ENCODE measurements around the gene NCLN.
"Not testable (repeated sequence)": the region's sequence is repeated elsewhere in the genome, so short reads cannot be mapped to it uniquely, and the experiment has no call there.

The NCLN gene

GRCh38 chr19:3167533-3168272 is 18.0 kb upstream of the NCLN start:
- H3K36me3 ChIP-seq (ENCODE audit: insufficient read depth, insufficient read length, low read length) = no peaks in the 10 kb centered on the region
- no peak overlapping the region for H3K4me3 ChIP-seq (ENCODE audit: insufficient read length, low read depth)
- no peaks in the 10 kb centered on the region for H3K9me3 ChIP-seq (ENCODE audit: insufficient read depth, low read length)
- peaks cover 4% of the 10 kb centered on the region for H3K4me1 ChIP-seq (ENCODE audit: insufficient read depth, insufficient read length)
- TF ChIP-seq YY1 (IDR thresholded peaks at IDR 0.05; ENCODE audit: insufficient read depth, insufficient read length) = no peak
- TF ChIP-seq ZNF274 (IDR thresholded peaks at IDR 0.05; ENCODE audit: low read depth, low read length) = no peak
- TF ChIP-seq SUZ12 (IDR thresholded peaks at IDR 0.05; ENCODE audit: extremely low read depth, insufficient read depth, insufficient read length) = no peak
- H3K27me3 ChIP-seq (ENCODE audit: insufficient read depth, insufficient read length) = peaks cover 9% of the 10 kb centered on the region
- no peak overlapping the region for H3K9ac ChIP-seq (ENCODE audit: insufficient read length, low read depth)
- DNase-seq (ENCODE audit: low read depth, low spot score) = no peak

- Histone ChIP-seq H3K9ac (ENCODE audit: insufficient read length, low read depth) (no peak overlapping the region), H3K4me3 (ENCODE audit: insufficient read length, low read depth) (no peak overlapping the region), H3K36me3 (ENCODE audit: insufficient read depth, insufficient read length, low read length) (no peaks in the 10 kb centered on the region), H3K27me3 (ENCODE audit: insufficient read depth, insufficient read length) (no peaks in the 10 kb centered on the region), H3K4me1 (ENCODE audit: insufficient read depth, insufficient read length) (peaks cover 4% of the 10 kb centered on the region), H3K9me3 (ENCODE audit: insufficient read depth, low read length) (no peaks in the 10 kb centered on the region)
- no peak for DNase-seq (ENCODE audit: low read depth, low spot score)
- no peak for TF ChIP-seq ZNF274 (IDR thresholded peaks at IDR 0.05; ENCODE audit: low read depth, low read length)
Observed at GRCh38 chr19:3171894-3172672, 13.6 kb upstream of the NCLN start.

- not testable (repeated sequence) for H3K9ac ChIP-seq (ENCODE audit: insufficient read length, low read depth); H3K4me1 ChIP-seq (ENCODE audit: insufficient read depth, insufficient read length); H3K36me3 ChIP-seq (ENCODE audit: insufficient read depth, insufficient read length, low read length); H3K27me3 ChIP-seq (ENCODE audit: insufficient read depth, insufficient read length); H3K4me3 ChIP-seq (ENCODE audit: insufficient read length, low read depth); DNase-seq (ENCODE audit: low read depth, low spot score); H3K9me3 ChIP-seq (ENCODE audit: insufficient read depth, low read length)
Observed at GRCh38 chr19:3172673-3173000, 13.1 kb upstream of the NCLN start.

GRCh38 chr19:3175781-3176714 is 9.7 kb upstream of the NCLN start:
- no peak for TF ChIP-seq SUZ12 (IDR thresholded peaks at IDR 0.05; ENCODE audit: extremely low read depth, insufficient read depth, insufficient read length)
- no peak for TF ChIP-seq YY1 (IDR thresholded peaks at IDR 0.05; ENCODE audit: insufficient read depth, insufficient read length)
- no peak for TF ChIP-seq ZNF274 (IDR thresholded peaks at IDR 0.05; ENCODE audit: low read depth, low read length)
- peaks cover 8% of the 10 kb centered on the region for H3K4me1 ChIP-seq (ENCODE audit: insufficient read depth, insufficient read length)
- no peak overlapping the region for H3K4me3 ChIP-seq (ENCODE audit: insufficient read length, low read depth)
- no peaks in the 10 kb centered on the region for H3K27me3 ChIP-seq (ENCODE audit: insufficient read depth, insufficient read length)
- H3K36me3 ChIP-seq (ENCODE audit: insufficient read depth, insufficient read length, low read length) = no peaks in the 10 kb centered on the region
- DNase-seq (ENCODE audit: low read depth, low spot score) = no peak
- no peak overlapping the region for H3K9ac ChIP-seq (ENCODE audit: insufficient read length, low read depth)
- H3K9me3 ChIP-seq (ENCODE audit: insufficient read depth, low read length) = no peaks in the 10 kb centered on the region

- peaks cover 8% of the 10 kb centered on the region for H3K4me1 ChIP-seq (ENCODE audit: insufficient read depth, insufficient read length)
- no peaks in the 10 kb centered on the region for H3K36me3 ChIP-seq (ENCODE audit: insufficient read depth, insufficient read length, low read length)
- DNase-seq (ENCODE audit: low read depth, low spot score) = no peak
- no peaks in the 10 kb centered on the region for H3K27me3 ChIP-seq (ENCODE audit: insufficient read depth, insufficient read length)
- H3K4me3 ChIP-seq (ENCODE audit: insufficient read length, low read depth) = no peak overlapping the region
- no peaks in the 10 kb centered on the region for H3K9me3 ChIP-seq (ENCODE audit: insufficient read depth, low read length)
- no peak overlapping the region for H3K9ac ChIP-seq (ENCODE audit: insufficient read length, low read depth)
- TF ChIP-seq YY1 (IDR thresholded peaks at IDR 0.05; ENCODE audit: insufficient read depth, insufficient read length) = no peak
- TF ChIP-seq ZNF274 (IDR thresholded peaks at IDR 0.05; ENCODE audit: low read depth, low read length) = no peak
- TF ChIP-seq SUZ12 (IDR thresholded peaks at IDR 0.05; ENCODE audit: extremely low read depth, insufficient read depth, insufficient read length) = no peak
Observed at GRCh38 chr19:3176715-3177501, 8.8 kb upstream of the NCLN start.

- Histone ChIP-seq H3K27me3 (ENCODE audit: insufficient read depth, insufficient read length) (no peaks in the 10 kb centered on the region), H3K4me3 (ENCODE audit: insufficient read length, low read depth) (no peak within 1 kb of the TSS), H3K9ac (ENCODE audit: insufficient read length, low read depth) (no peak within 1 kb of the TSS)
Observed at GRCh38 chr19:3178377-3178972, 7.3 kb upstream of the NCLN start, which contains the start of gene S1PR4. Gene S1PR4, plus strand, starts transcription at chr19:3178769. Its CDS starts 24 bp downstream, at chr19:3178793.

More at GRCh38 chr19:3178377-3178972, 7.3 kb upstream of the NCLN start, which contains the start of gene S1PR4:
- no peak for TF ChIP-seq ZNF274 (IDR thresholded peaks at IDR 0.05; ENCODE audit: low read depth, low read length)
- TF ChIP-seq SUZ12 (IDR thresholded peaks at IDR 0.05; ENCODE audit: extremely low read depth, insufficient read depth, insufficient read length) = no peak
- TF ChIP-seq YY1 (IDR thresholded peaks at IDR 0.05; ENCODE audit: insufficient read depth, insufficient read length) = no peak
- Histone ChIP-seq H3K9me3 (ENCODE audit: insufficient read depth, low read length) (no peaks in the 10 kb centered on the region), H3K4me1 (ENCODE audit: insufficient read depth, insufficient read length) (peaks cover 8% of the 10 kb centered on the region), H3K36me3 (ENCODE audit: insufficient read depth, insufficient read length, low read length) (no peaks in the 10 kb centered on the region)
- DNase-seq (ENCODE audit: low read depth, low spot score) = no peak

All from NT2/D1 (cell line).